ENCODE data around the gene CREB3L2.

The CREB3L2 gene

DNA sequence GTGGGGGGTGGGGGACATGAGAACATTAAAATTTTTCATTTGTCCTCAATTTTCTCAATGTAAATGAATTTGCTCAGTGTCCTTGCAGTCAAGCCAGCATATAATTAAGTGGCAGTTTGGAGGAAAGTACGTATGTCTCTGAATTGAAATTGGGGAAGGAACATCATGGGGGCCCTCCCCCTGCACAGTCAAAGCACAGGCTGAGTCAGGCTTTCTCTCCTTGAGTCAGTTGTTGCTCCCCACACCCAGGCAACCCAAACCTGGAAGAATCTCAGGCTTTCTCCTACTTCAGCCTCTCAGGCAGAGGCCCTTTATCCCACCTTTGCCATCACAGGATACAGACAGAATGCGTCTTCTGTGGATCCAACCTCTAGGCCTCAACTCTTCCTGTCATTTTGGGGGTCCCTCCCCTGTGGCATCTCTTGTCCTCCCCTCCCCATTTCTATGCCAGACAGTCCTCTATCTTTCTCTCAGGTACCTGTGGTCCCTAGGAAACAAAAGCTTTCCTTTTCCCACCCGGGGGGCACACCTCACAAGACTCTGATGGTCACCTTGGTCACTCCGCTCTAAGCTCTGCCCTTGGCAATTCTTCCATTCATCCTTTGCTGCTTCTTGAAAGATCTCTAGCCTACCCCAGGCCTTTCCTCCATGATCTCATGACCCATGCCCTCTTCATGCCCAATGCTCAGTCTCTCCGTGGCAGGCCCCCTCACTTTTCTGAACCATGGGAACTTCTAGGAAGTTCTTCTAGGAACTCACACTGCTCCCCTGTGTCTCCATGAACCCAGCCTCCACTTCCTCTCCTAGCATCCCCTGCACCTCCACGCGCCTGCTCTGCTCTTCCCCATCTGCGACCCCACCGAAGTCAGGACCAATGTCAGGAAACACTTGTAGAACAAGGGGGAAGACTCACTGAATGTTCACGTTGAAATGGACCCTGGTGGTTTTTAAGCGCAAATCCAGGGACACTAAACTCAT lies 40.4 kb downstream of the CREB3L2 start:
- DNase-seq (ENCODE audit: low read depth): no peak
- no peak for TF ChIP-seq CTCF (IDR thresholded peaks at IDR 0.05; ENCODE audit: low read depth, low read length, missing control alignments)
- no peak overlapping the region for H3K4me3 ChIP-seq (ENCODE audit: low read depth, low read length)

- no peak for TF ChIP-seq CTCF (IDR thresholded peaks at IDR 0.05; ENCODE audit: low read depth, low read length, missing control alignments)
- no peak for DNase-seq (ENCODE audit: low read depth)
- no peak overlapping the region for H3K4me3 ChIP-seq (ENCODE audit: low read depth, low read length)
Observed at GRCh38 chr7:137960020-137960419, 41.9 kb downstream of the CREB3L2 start.

DNA sequence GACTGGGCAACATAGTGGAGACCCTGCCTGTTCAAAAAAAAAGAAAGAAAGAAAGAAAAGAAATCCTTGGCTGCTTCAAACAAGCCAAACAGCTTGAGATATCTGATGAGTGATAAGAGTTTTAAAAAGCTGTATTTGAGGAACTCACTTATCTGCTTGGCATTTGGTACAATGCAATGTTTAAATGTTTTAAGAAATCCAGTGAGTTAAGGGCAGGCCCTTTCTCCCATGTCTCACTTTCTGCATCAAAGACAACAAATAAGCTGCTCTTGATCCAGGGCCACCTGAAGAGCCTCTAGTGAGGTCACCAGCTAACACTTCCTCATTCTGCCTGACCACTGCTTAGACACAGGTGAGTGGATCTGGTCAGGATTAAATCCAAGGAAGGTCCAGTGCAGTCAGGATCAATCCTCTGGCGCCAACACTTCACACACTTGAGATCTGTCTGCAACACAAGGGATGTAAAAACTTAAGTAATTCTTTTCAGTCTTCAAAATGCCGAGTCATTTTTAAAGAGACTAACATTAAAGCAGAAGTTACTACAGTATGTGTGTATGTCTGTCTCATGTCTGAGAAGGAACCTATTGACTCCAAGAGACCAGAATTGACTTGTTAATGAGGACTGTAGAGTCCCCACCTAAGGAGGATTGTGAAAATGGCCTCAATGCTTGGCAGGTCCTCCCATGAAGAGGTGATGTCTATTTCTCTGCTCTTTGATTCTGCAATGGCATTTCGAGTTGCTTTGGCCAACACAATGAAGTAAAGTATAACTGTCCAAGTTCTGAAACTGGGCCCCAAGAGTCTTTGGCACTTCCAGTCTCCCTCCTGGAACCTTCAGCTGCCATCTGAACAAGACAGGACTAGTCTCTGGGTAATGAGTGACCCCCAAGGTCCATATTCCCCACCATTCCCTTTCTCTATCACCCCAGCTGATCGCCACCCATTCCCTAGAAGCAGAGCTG lies 43.1 kb downstream of the CREB3L2 start:
- DNase-seq (ENCODE audit: low read depth): no peak
- no peak for TF ChIP-seq CTCF (IDR thresholded peaks at IDR 0.05; ENCODE audit: low read depth, low read length, missing control alignments)
- H3K4me3 ChIP-seq (ENCODE audit: low read depth, low read length): no peak overlapping the region

- no peak for DNase-seq (ENCODE audit: low read depth)
- TF ChIP-seq CTCF (IDR thresholded peaks at IDR 0.05; ENCODE audit: low read depth, low read length, missing control alignments): no peak
- no peak overlapping the region for H3K4me3 ChIP-seq (ENCODE audit: low read depth, low read length)
Observed at GRCh38 chr7:137957887-137958286, 44.0 kb downstream of the CREB3L2 start.

GRCh38 chr7:137956591-137956990 lies 45.3 kb downstream of the CREB3L2 start:
- no peak for TF ChIP-seq CTCF (IDR thresholded peaks at IDR 0.05; ENCODE audit: low read depth, low read length, missing control alignments)
- H3K4me3 ChIP-seq (ENCODE audit: low read depth, low read length): no peak overlapping the region
- DNase-seq (ENCODE audit: low read depth): no peak

DNA sequence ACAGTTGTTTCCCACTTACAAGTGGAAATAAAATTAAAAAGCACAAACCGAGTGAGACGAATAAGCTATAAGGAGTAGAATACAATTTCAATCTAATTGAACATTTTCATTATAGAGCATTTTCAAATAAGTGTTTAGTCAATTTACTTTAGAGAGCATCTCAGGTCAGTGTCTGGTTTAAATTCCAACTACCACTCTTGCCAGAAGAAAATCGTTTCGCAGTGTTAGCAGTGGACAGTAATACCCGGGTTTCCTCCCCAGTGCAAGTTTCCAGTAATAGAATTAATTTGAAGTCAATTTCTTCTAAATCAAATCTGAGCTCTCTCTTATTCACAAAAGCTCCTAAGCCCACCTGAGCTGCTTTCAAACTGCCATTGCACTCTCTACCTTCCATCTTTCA lies 45.7 kb downstream of the CREB3L2 start:
- no peak for TF ChIP-seq CTCF (IDR thresholded peaks at IDR 0.05; ENCODE audit: low read depth, low read length, missing control alignments)
- no peak overlapping the region for H3K4me3 ChIP-seq (ENCODE audit: low read depth, low read length)
- DNase-seq (ENCODE audit: low read depth): no peak

Data from GM12864 (cell line).